Fibroblast of villous mesenchyme (primary cell): ENCODE measurements around the gene TUBA3C. TPM values are rescaled to one million over a fixed set of nuclear protein-coding genes. Genes with fewer than 3 reads are reported as not detected.

Source experiments
- DNase-seq: peaks from one replicate; pipeline ENCODE4 v3.0.0-alpha.2; 2010; ENCODE audit warnings: low read depth
- H3K4me3 ChIP-seq: 2 replicates; pipeline ENCODE4 v1.5.1; 2011; ENCODE audit warnings: low read depth, mild to moderate bottlenecking, low read length
- small RNA-seq: library from RNA; depleted of rRNA; stranded (forward); fragments of <200 nt; gene quantifications from one replicate; pipeline ENCODE3, GENCODE V24; 2012
- total RNA-seq: library from RNA; depleted of rRNA; stranded (reverse); fragments of >200 nt; gene quantifications from 2 replicates; pipeline ENCODE4 v1.2.3, GENCODE V29; 2012
- TF ChIP-seq, protein P1 (sequence below): IDR thresholded peaks from 2 replicates; pipeline ENCODE4 v1.5.1; 2012; ENCODE audit warnings: low read depth, mild to moderate bottlenecking, low read length; ENCODE audit not compliant: insufficient read depth

The TUBA3C gene
- total RNA-seq, 1 donor: not detected

DNA sequence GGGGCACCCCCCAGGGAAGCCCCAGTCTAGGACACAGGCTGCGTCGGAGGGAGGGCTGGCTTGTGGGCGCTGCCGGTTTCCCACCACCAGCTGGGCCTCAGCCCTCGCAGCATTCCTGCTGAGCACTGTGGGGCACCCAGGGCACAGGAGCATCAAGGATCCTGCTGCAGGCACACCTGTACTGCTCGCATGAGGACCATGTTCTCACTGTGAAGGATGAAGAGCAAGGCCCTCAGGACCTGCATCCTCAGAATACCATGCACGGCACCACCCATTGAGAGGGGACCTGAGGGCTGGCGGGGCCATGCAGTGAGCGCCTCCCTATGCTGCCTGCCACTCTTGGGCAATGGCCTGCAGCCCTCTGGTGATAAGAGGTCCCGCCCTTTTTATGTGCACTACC, 31.4 kb downstream of the TUBA3C start:
- DNase-seq: no peak
- TF ChIP-seq, protein P1, sequence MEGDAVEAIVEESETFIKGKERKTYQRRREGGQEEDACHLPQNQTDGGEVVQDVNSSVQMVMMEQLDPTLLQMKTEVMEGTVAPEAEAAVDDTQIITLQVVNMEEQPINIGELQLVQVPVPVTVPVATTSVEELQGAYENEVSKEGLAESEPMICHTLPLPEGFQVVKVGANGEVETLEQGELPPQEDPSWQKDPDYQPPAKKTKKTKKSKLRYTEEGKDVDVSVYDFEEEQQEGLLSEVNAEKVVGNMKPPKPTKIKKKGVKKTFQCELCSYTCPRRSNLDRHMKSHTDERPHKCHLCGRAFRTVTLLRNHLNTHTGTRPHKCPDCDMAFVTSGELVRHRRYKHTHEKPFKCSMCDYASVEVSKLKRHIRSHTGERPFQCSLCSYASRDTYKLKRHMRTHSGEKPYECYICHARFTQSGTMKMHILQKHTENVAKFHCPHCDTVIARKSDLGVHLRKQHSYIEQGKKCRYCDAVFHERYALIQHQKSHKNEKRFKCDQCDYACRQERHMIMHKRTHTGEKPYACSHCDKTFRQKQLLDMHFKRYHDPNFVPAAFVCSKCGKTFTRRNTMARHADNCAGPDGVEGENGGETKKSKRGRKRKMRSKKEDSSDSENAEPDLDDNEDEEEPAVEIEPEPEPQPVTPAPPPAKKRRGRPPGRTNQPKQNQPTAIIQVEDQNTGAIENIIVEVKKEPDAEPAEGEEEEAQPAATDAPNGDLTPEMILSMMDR: no peak
- H3K4me3 ChIP-seq: no peak overlapping the region

DNA sequence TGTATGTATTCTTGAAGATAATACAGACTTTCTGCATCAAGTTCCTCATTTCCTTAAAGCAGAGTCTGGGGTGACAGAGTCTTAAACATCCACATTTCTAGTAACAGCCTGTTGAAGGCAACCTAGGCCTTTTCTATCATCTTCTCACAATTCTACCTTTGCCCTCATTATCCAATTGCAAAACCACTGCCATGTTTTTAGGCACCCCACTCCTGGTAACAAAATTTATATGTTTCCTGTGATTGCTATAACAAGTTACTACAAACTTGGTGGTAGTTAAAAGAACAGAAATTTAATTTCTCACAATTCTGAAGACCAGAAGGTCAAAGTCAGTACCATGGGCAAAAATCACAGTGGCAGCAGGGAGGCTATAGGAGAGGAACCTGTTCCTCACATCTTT, 33.1 kb downstream of the TUBA3C start:
- TF ChIP-seq, protein P1: no peak
- no peak overlapping the region for H3K4me3 ChIP-seq
- no peak for DNase-seq

Small RNA genes lying within 50 kb of the gene (small RNA-seq; reads per million reads assigned to genes)
- gene AL139327.4: not detected
